Astrocyte of the cerebellum (primary cell): ENCODE results near the gene SLC6A13.

ENCODE experiments used
- DNase-seq: peaks from one replicate; pipeline ENCODE4 v3.0.0-alpha.2; 2011; ENCODE audit warnings: low read depth
- H3K4me3 ChIP-seq: 2 replicates; pipeline ENCODE4 v1.5.1; 2011; ENCODE audit warnings: mild to moderate bottlenecking, low read depth, low read length, moderate library complexity
- CTCF ChIP-seq: IDR thresholded peaks from 2 replicates; pipeline ENCODE4 v1.5.1; 2012; ENCODE audit warnings: low read length, low read depth, moderate library complexity, mild to moderate bottlenecking; ENCODE audit errors: missing control alignments
- in situ Hi-C: cut with HindIII; loops from 2 replicates; pipeline ENCODE4 v1.10.0; 2017; ENCODE audit warnings: low sequenced_read_pairs

Gene SLC6A13

DNA sequence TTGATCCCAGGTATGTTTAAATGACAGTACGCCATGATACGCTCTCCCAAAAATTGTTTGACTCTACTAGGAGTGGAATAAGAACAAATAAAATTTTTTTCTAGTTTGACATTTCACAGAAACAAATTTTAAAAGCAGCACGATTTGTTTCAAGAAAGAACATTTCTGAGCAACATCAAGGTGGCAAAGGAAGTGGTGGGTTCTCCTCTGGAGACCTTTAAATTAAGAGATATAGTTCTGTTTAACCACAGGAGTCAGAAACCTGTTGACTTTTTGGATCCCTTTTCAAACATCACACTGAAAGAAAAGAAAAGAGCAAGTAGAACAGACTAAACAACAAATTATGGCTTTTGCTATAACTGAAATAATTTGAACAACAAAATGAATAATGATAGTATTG, 2.5 kb upstream of the SLC6A13 start:
- in situ Hi-C loops = no loop called here
- no peak overlapping the region for H3K4me3 ChIP-seq
- DNase-seq = no peak
- no peak for TF ChIP-seq CTCF

- in situ Hi-C loops = no loop called here
- TF ChIP-seq CTCF = no peak
- no peak for DNase-seq
- no peak overlapping the region for H3K4me3 ChIP-seq
These were observed 1.6 kb upstream of the SLC6A13 start for GRCh38 chr12:264269-264668.

DNA sequence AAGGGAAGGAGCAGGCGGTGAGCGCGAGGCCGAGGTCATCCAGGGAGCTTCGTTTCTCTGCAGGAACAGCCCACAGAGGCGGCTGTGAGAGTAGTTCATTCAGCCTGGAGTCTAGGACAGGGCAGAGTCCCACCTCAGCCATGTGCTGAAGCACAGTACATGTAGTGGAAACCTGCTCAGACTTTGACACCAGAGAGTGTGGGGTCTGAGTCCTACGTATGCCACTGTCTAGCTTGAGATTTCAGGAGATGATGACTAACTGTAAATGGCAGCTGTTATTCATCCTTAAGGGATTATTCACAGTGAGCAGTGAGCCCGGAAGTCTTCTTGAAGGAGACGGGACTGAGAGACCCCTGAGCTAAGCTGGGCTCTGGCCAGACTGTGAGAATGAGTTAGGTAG, 938 bp upstream of the SLC6A13 start:
- in situ Hi-C loops = no loop called here
- DNase-seq = no peak
- no peak overlapping the region for H3K4me3 ChIP-seq
- no peak for TF ChIP-seq CTCF

- DNase-seq = no peak
- no peak overlapping the region for H3K4me3 ChIP-seq
- no peak for TF ChIP-seq CTCF
- in situ Hi-C loops = no loop called here
These were observed 523 bp downstream of the SLC6A13 start for GRCh38 chr12:262113-262512.

DNA sequence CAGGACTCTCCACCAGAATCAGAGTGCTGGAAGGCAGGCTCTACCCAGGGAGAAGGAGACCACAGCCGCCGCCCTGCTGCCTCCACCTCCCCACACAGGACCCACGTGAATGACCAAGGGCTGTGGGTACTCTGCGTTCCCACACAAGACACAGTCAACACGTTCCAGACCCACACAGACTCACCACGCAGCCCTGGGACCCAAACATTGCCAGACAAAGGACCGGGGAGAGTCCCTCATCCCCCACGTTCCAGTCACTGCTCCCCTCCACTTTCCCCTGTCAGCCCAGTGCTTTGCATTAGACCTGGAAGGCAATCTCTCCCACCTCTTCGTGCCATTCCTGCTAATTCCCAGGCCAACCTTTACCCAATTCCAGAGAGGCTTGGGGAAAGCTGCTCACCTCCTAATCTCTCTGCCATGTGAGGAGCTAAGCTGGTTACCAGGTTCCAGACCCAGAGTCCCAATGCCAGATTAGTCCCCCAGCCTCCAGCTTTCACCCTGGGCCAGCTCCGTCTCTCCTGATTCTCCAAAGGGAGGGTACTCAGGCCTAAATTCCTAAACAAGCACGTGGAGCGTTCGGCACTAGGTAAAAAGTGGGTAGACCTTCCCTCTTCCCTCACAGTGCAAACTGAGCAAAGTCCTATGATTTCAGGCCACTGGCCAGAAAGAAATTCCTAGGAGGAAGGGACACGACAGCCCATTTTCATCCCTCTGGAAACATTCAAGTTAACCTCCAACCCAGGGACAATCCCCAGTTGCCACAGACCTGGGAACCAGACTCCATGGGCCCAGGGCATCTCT, 4.9 kb downstream of the SLC6A13 start:
- H3K4me3 ChIP-seq = no peak overlapping the region
- in situ Hi-C loops = no loop called here
- DNase-seq = no peak
- TF ChIP-seq CTCF = no peak

GRCh38 chr12:256958-257357, 5.7 kb downstream of the SLC6A13 start:
- no peak for DNase-seq
- no peak overlapping the region for H3K4me3 ChIP-seq
- TF ChIP-seq CTCF = no peak
- in situ Hi-C loops = no loop called here

GRCh38 chr12:256225-256624, 6.4 kb downstream of the SLC6A13 start:
- H3K4me3 ChIP-seq = no peak overlapping the region
- in situ Hi-C loops = no loop called here
- TF ChIP-seq CTCF = no peak
- DNase-seq = no peak
